Endothelial cell of umbilical vein (primary cell): ENCODE measurements around the gene TRANK1.

Source experiments
- CTCF ChIP-seq, 2 donors: IDR thresholded peaks; 1 replicate in 1 of 2; 2 replicates in 1 of 2; pipeline ENCODE4 v1.5.1; 2011; ENCODE audit warnings: low read length in 2 of 2, mild to moderate bottlenecking in 2 of 2, moderate library complexity in 2 of 2, control low read depth in 1 of 2, inconsistent platforms in 1 of 2, low read depth in 1 of 2; ENCODE audit not compliant: insufficient read depth in 1 of 2; ENCODE audit errors: extremely low read depth in 1 of 2
- EZH2 ChIP-seq: IDR thresholded peaks from 2 replicates; pipeline ENCODE4 v1.6.1; 2012; ENCODE audit warnings: borderline replicate concordance, low read depth, mild to moderate bottlenecking, moderate library complexity, low read length, inconsistent platforms; ENCODE audit not compliant: severe bottlenecking
- FOS ChIP-seq: IDR thresholded peaks from 2 replicates; pipeline ENCODE4 v1.6.1; 2011; ENCODE audit warnings: mild to moderate bottlenecking, low read length, moderate library complexity, borderline replicate concordance; ENCODE audit not compliant: insufficient read depth
- GATA2 ChIP-seq: IDR thresholded peaks from 2 replicates; pipeline ENCODE4 v1.7.0; 2011; ENCODE audit warnings: low read depth, mild to moderate bottlenecking, moderate library complexity, mixed read lengths, low read length; ENCODE audit not compliant: insufficient read length, insufficient read depth
- JUN ChIP-seq: IDR thresholded peaks from 2 replicates; pipeline ENCODE4 v1.6.1; 2011; ENCODE audit warnings: borderline replicate concordance, low read depth; ENCODE audit not compliant: insufficient read length, insufficient read depth
- MYC ChIP-seq: IDR thresholded peaks from one replicate; pipeline ENCODE4 v1.6.1; 2011; ENCODE audit warnings: mild to moderate bottlenecking, low read depth, low read length
- POLR2A ChIP-seq: IDR thresholded peaks from 2 replicates; pipeline ENCODE4 v1.6.1; 2012; ENCODE audit warnings: low read depth, mild to moderate bottlenecking, control low read depth, low read length
- POLR2AphosphoS5 ChIP-seq: IDR thresholded peaks from 2 replicates; pipeline ENCODE4 v1.6.1; 2012; ENCODE audit warnings: low read depth, mild to moderate bottlenecking, control low read depth, low read length, moderate library complexity; ENCODE audit not compliant: insufficient read depth
- TF ChIP-seq, protein P1 (sequence below): IDR thresholded peaks from 2 replicates; pipeline ENCODE4 v1.6.1; 2011; ENCODE audit not compliant: insufficient read depth, insufficient read length

DNA sequence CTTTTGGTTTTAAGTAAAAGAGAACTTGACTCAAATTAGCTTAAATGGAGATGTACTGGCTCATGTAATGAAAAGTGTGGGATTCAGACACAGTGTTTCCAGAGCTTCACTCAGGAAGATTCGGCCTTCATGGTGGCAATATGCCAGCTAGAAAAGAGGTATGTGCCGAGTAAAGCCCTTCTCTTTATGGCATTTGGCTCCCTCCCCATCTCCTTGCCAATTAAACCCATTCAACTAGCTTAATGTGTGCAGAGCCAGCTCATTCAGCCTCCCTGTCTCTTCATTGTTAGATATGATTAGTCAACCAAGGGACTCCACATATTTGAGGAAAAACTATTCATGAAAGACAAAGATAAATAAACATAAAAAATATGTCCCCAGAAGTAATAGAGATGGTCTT, 15.0 kb upstream of the TRANK1 start:
- no peak for TF ChIP-seq CTCF (IDR thresholded peaks at IDR 0.05; ENCODE audit: extremely low read depth in 1 of 2, insufficient read depth in 1 of 2, low read depth in 1 of 2, low read length in 2 of 2)
- no peak for TF ChIP-seq POLR2A
- TF ChIP-seq EZH2: no peak
- no peak for TF ChIP-seq POLR2AphosphoS5
- TF ChIP-seq, protein P1, sequence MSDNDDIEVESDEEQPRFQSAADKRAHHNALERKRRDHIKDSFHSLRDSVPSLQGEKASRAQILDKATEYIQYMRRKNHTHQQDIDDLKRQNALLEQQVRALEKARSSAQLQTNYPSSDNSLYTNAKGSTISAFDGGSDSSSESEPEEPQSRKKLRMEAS: no peak
- TF ChIP-seq FOS: no peak
- no peak for TF ChIP-seq JUN
- no peak for TF ChIP-seq GATA2
- TF ChIP-seq MYC: no peak
